ENCODE results near the gene PANK1. TPM values are rescaled to one million over a fixed set of nuclear protein-coding genes. Genes with fewer than 3 reads are reported as not detected.

Gene PANK1
- total RNA-seq, 1 experiment from 2014 or later, result 33.2 TPM

- no peak overlapping the region for H3T11ph ChIP-seq (ENCODE audit: low read length)
These were observed 5.7 kb downstream of the PANK1 start for GRCh38 chr10:89639326-89639725.

More at GRCh38 chr10:89639326-89639725, 5.7 kb downstream of the PANK1 start:
- peaks cover 10% of the 10 kb centered on the region for H3K79me1 ChIP-seq (ENCODE audit: insufficient read depth, low read depth, low read length, poor library complexity, severe bottlenecking)
- no peak overlapping the region for H3K4me2 ChIP-seq (ENCODE audit: insufficient read depth, insufficient read length, low read length)
- H3K27me3 ChIP-seq (ENCODE audit: insufficient read depth, low read length), result no peaks in the 10 kb centered on the region
- Mint-ChIP-seq H3K4me1 (peaks cover 18 to 19% of the 10 kb centered on the region in 2 experiments), H3K27me3 (ENCODE audit: low read depth) (no peaks in the 10 kb centered on the region), H3K9me3 (no peaks in the 10 kb centered on the region), H3K27ac (no peak overlapping the region), H3K36me3 (ENCODE audit: insufficient read depth in 1 of 3, low read depth in 3 of 3) (peaks cover 11 to 20% (median 19%) of the 10 kb centered on the region in 3 experiments), H3K4me3 (no peak overlapping the region)
- no peak overlapping the region for H2BK120ac ChIP-seq (ENCODE audit: low read depth, low read length, poor library complexity, severe bottlenecking)
- H4K5ac ChIP-seq (ENCODE audit: insufficient read length, low read depth, low read length), result no peak overlapping the region
- peaks cover 58% of the 10 kb centered on the region for H3K79me2 ChIP-seq (ENCODE audit: insufficient read depth, low read length)
- H2BK5ac ChIP-seq (ENCODE audit: insufficient read length, low read length), result no peak overlapping the region
- H3K23me2 ChIP-seq (ENCODE audit: insufficient read length, low read depth, low read length, poor library complexity, severe bottlenecking), result no peaks in the 10 kb centered on the region
- no peak for TF ChIP-seq CTCF (conservative IDR thresholded peaks at IDR 0.05)
- no peak overlapping the region for H3K14ac ChIP-seq (ENCODE audit: insufficient read depth, low read length)
- no peak overlapping the region for H2BK15ac ChIP-seq (ENCODE audit: low read depth, low read length)
- H2BK12ac ChIP-seq (ENCODE audit: insufficient read length, low read depth, low read length), result no peak overlapping the region
- H4K20me1 ChIP-seq (ENCODE audit: control insufficient read depth, insufficient read depth, insufficient read length), result no peaks in the 10 kb centered on the region
- H3K18ac ChIP-seq (ENCODE audit: insufficient read length, low read depth, low read length), result no peak overlapping the region
- no peak overlapping the region for H3K56ac ChIP-seq (ENCODE audit: insufficient read length, low read depth, low read length)
- H3K27ac ChIP-seq (ENCODE audit: insufficient read length, low read depth, low read length), result no peak overlapping the region
- H3K9me3 ChIP-seq (ENCODE audit: control insufficient read depth, low read depth, low read length), result no peaks in the 10 kb centered on the region
- H3K23ac ChIP-seq (ENCODE audit: insufficient read length, low read depth, low read length), result no peak overlapping the region
- no peak overlapping the region for H2AK5ac ChIP-seq (ENCODE audit: insufficient read length, low read length)
- H3K4me1 ChIP-seq (ENCODE audit: insufficient read depth, low read length), result no peaks in the 10 kb centered on the region
- no peak overlapping the region for H2BK20ac ChIP-seq (ENCODE audit: low read depth, low read length, poor library complexity, severe bottlenecking)
- no peak overlapping the region for H3K9ac ChIP-seq (ENCODE audit: extremely low read depth, insufficient read length, low read length)
- H4K8ac ChIP-seq (replicated peaks; ENCODE audit: insufficient read length, low read depth, low read length), result no peak overlapping the region
- no CpG with 5 or more reads among the region's 2 CpGs for WGBS (ENCODE audit: extremely low coverage, insufficient read length, low lambda C conversion rate)
- no peak overlapping the region for H2AFZ ChIP-seq (ENCODE audit: low read length)
- DNase-seq, result no peak
- H3K4ac ChIP-seq (ENCODE audit: low read depth, low read length), result no peak overlapping the region
- no peak overlapping the region for H4K91ac ChIP-seq (ENCODE audit: insufficient read length, low read depth, low read length)

All from H9 (cell line).